GM10266 (cell line): ENCODE results near the gene PDZRN3.

Experiments
- DNase-seq: peaks from one replicate; pipeline ENCODE4 v3.0.0; 2012; ENCODE audit errors: extremely low spot score
- CTCF ChIP-seq: IDR thresholded peaks from 2 replicates; pipeline ENCODE4 v1.5.1; 2012; ENCODE audit warnings: mild to moderate bottlenecking, low read depth; ENCODE audit not compliant: control insufficient read depth, insufficient read depth; ENCODE audit errors: missing control alignments

The PDZRN3 gene

DNA sequence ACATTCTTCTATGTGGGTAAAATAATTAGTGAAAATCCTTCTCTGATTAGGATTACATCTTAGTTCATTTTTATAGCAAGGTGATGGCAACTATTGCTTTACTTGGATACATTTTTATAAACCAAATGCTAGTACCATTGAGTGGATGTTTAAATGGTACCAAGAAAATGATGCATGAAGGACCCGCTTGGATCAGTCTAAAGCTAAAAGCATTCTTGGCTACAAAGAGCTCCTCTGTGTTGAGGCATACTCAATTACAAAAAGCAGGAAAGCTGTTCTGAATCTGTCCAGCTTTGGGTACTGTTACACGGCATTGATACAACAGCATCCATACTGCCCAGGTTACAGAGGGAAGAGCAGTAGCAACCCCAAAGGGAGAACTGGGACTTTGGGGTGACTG, 217.2 kb downstream of the PDZRN3 start:
- TF ChIP-seq CTCF, result no peak
- no peak for DNase-seq

GRCh38 chr3:73405853-73406252, 218.9 kb downstream of the PDZRN3 start:
- TF ChIP-seq CTCF, result no peak
- DNase-seq, result no peak

DNA sequence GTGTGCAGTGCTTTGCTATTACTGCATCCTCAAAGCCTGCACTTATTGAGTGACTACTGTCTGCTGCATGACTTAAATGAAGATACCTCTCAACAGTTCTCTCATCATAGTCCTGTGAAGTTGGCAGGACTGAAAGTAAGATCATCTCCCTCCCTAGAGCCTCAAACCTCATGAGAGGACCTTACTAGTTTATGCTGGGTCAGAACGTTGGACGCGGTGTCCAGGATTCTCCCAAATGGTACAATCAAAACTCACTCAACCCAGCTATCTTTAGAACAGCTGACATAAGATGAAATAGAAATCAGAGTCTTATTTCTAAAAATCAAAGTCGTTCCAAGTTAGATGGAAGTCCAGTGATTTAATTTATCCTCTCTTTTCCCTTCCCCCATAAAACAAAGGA, 219.7 kb downstream of the PDZRN3 start:
- no peak for TF ChIP-seq CTCF
- no peak for DNase-seq

GRCh38 chr3:73404435-73404834, 220.3 kb downstream of the PDZRN3 start:
- TF ChIP-seq CTCF, result no peak
- no peak for DNase-seq

- DNase-seq, result no peak
- no peak for TF ChIP-seq CTCF
These were observed 221.3 kb downstream of the PDZRN3 start for GRCh38 chr3:73403444-73403843.

GRCh38 chr3:73401616-73402279, 223.0 kb downstream of the PDZRN3 start:
- DNase-seq, result no peak
- no peak for TF ChIP-seq CTCF

DNA sequence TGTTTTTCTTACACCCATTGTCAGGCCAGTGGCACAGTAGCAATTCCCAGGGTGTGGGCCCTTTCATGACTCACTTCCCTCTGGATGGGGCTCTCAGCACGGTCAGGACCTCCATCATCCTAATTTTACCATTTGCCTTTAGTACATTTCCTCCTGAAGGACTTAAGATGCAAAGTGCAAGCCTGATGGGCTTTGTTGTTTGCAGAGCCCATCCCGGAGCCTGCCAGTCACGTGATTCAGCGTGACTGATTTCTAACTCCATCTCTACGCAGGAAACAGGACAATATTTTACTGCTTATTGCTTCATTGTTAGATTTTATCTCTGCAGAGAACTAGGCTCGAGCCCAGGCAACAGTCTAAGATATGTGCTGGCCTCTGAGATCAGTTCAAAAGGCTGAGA, 223.7 kb downstream of the PDZRN3 start:
- TF ChIP-seq CTCF, result no peak
- DNase-seq, result no peak
